GM21786 (cell line): ENCODE results near the gene PAM16.
"Not testable (repeated sequence)": the region's sequence is repeated elsewhere in the genome, so short reads cannot be mapped to it uniquely, and the experiment has no call there.

Source experiments
- ATAC-seq: cut with Tn5 transposase; IDR thresholded peaks from one replicate; pipeline ENCODE4 v1.9.1; 2021; ENCODE audit not compliant: unreplicated experiment

Gene PAM16

GRCh38 chr16:4353675-4354074 lies 2.6 kb upstream of the PAM16 start:
- ATAC-seq, result no peak

GRCh38 chr16:4352843-4353242 lies 1.7 kb upstream of the PAM16 start:
- no peak for ATAC-seq

GRCh38 chr16:4351880-4352279 lies 759 bp upstream of the PAM16 start:
- ATAC-seq, result no peak

GRCh38 chr16:4350365-4350786 lies 745 bp downstream of the PAM16 start:
- ATAC-seq, result no peak

- ATAC-seq, result no peak
Measured at GRCh38 chr16:4349332-4349731, 1.8 kb downstream of the PAM16 start.

- no peak for ATAC-seq
Measured at GRCh38 chr16:4347765-4348509, 3.2 kb downstream of the PAM16 start.

GRCh38 chr16:4347010-4347409 lies 4.1 kb downstream of the PAM16 start:
- no peak for ATAC-seq

- no peak for ATAC-seq
Measured at GRCh38 chr16:4345836-4346781, 5.0 kb downstream of the PAM16 start.

- no peak for ATAC-seq
Measured at GRCh38 chr16:4344983-4345835, 5.9 kb downstream of the PAM16 start.

GRCh38 chr16:4344300-4344982 lies 6.7 kb downstream of the PAM16 start:
- not testable (repeated sequence) for ATAC-seq

- ATAC-seq, result no peak
Measured at GRCh38 chr16:4342866-4343744, 8.0 kb downstream of the PAM16 start.

- ATAC-seq, result no peak
Measured at GRCh38 chr16:4341250-4341649, 9.9 kb downstream of the PAM16 start.

- no peak for ATAC-seq
Measured at GRCh38 chr16:4340443-4340842, 10.7 kb downstream of the PAM16 start.

- ATAC-seq, result no peak
Measured at GRCh38 chr16:4339909-4340308, 11.2 kb downstream of the PAM16 start.

- no peak for ATAC-seq
Measured at GRCh38 chr16:4339455-4339854, 11.7 kb downstream of the PAM16 start.

GRCh38 chr16:4338712-4339299 lies 12.3 kb downstream of the PAM16 start:
- no peak for ATAC-seq

- no peak for ATAC-seq
Measured at GRCh38 chr16:4338125-4338582, 13.0 kb downstream of the PAM16 start.

GRCh38 chr16:4337540-4338088 lies 13.5 kb downstream of the PAM16 start:
- no peak for ATAC-seq
